ENCODE measurements around the gene MOB3C.

GRCh38 chr1:46587069-46587468 is 29.5 kb downstream of the MOB3C start:
- no peak for TF ChIP-seq CTCF (IDR thresholded peaks at IDR 0.05)
- TF ChIP-seq EP300 (IDR thresholded peaks at IDR 0.05): peak in 1 of 2 donors; percentile 67

Data from tibial nerve (tissue), 4 donors.